Astrocyte (in vitro differentiated cells and primary cell): Measurements from ENCODE around the gene EFCAB6.

Experiments used
- EZH2 ChIP-seq: IDR thresholded peaks from 2 replicates; pipeline ENCODE4 v1.6.1; 2012; ENCODE audit warnings: mild to moderate bottlenecking, low read length, inconsistent platforms; ENCODE audit not compliant: insufficient read depth
- TF ChIP-seq, protein P1 (sequence below): IDR thresholded peaks from 2 replicates; pipeline ENCODE4 v1.5.1; 2011; ENCODE audit warnings: low read depth, mild to moderate bottlenecking, inconsistent platforms, low read length, moderate library complexity; ENCODE audit not compliant: insufficient read depth

DNA sequence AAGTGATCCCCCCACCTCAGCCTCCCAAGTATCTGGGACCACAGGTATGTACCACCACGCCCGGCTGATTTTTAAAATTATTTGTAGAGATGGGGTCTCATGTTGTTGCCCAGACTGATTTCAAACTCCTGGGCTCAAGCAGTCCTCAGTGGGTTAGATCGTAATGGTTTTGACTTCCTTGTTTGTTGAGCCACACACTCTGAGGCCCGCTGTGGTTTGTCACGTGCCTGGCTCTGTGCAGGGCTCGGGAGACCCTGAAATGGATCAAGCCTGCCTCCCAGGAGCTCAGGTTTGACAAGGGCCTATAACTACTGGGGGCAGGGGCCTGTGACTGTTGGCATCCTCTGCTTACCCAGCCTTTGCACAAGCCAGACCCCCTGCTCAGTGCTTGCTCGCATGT is 332.1 kb downstream of the EFCAB6 start:
- TF ChIP-seq, protein P1, sequence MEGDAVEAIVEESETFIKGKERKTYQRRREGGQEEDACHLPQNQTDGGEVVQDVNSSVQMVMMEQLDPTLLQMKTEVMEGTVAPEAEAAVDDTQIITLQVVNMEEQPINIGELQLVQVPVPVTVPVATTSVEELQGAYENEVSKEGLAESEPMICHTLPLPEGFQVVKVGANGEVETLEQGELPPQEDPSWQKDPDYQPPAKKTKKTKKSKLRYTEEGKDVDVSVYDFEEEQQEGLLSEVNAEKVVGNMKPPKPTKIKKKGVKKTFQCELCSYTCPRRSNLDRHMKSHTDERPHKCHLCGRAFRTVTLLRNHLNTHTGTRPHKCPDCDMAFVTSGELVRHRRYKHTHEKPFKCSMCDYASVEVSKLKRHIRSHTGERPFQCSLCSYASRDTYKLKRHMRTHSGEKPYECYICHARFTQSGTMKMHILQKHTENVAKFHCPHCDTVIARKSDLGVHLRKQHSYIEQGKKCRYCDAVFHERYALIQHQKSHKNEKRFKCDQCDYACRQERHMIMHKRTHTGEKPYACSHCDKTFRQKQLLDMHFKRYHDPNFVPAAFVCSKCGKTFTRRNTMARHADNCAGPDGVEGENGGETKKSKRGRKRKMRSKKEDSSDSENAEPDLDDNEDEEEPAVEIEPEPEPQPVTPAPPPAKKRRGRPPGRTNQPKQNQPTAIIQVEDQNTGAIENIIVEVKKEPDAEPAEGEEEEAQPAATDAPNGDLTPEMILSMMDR: no peak
- no peak for TF ChIP-seq EZH2
